ENCODE results near the gene BBX. TPM values are rescaled to one million over a fixed set of nuclear protein-coding genes. Genes with fewer than 3 reads are reported as not detected.

BBX gene
- total RNA-seq, 1 donor from 2014 or later, result 39.5 TPM

DNA sequence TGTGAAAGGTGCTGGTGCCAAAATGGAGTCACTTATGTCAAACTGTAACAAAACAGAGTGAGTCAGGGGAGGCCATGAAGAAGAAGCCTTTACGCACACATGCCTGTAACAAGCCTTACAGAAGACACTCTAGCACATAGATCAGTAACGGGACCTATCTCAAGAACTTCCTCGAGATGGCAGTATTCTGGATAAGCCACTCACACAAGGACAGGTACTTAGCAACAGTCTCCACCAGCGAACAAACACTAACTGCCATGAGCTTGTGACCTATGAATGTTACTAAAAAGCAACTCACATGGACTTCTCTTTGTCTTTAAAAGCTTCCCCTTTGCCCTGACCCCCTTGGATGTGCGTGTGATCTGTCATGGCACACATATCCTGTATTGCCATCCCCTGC lies 332.9 kb downstream of the BBX start:
- Histone ChIP-seq H3K9me3 (no peaks in the 10 kb centered on the region), H3K27me3 (no peaks in the 10 kb centered on the region), H3K27ac (no peak overlapping the region), H3K36me3 (no peaks in the 10 kb centered on the region), H3K4me3 (no peak overlapping the region), H3K4me1 (no peaks in the 10 kb centered on the region)
- intact Hi-C loops (cut with DNase I), result no loop called here
- no peak for DNase-seq (ENCODE audit: extremely low spot score in 2 of 2)
- no peak for TF ChIP-seq POLR2A (IDR thresholded peaks at IDR 0.05)
- TF ChIP-seq POLR2AphosphoS5 (IDR thresholded peaks at IDR 0.05; ENCODE audit: insufficient read depth in 1 of 2, low read depth in 1 of 2), result no peak
- no peak for TF ChIP-seq CTCF (IDR thresholded peaks at IDR 0.05)

GRCh38 chr3:107857854-107858253 lies 335.1 kb downstream of the BBX start:
- no peaks in the 10 kb centered on the region for H3K4me1 ChIP-seq
- no peak overlapping the region for H3K27ac ChIP-seq
- TF ChIP-seq POLR2AphosphoS5 (IDR thresholded peaks at IDR 0.05; ENCODE audit: insufficient read depth in 1 of 2, low read depth in 1 of 2) (no peak), POLR2A (IDR thresholded peaks at IDR 0.05) (no peak), CTCF (IDR thresholded peaks at IDR 0.05) (no peak)
- H3K36me3 ChIP-seq, result no peaks in the 10 kb centered on the region
- H3K4me3 ChIP-seq, result no peak overlapping the region
- DNase-seq (ENCODE audit: extremely low spot score in 2 of 2), result no peak
- intact Hi-C loops (cut with DNase I), result no loop called here
- H3K9me3 ChIP-seq, result no peaks in the 10 kb centered on the region
- no peaks in the 10 kb centered on the region for H3K27me3 ChIP-seq

DNA sequence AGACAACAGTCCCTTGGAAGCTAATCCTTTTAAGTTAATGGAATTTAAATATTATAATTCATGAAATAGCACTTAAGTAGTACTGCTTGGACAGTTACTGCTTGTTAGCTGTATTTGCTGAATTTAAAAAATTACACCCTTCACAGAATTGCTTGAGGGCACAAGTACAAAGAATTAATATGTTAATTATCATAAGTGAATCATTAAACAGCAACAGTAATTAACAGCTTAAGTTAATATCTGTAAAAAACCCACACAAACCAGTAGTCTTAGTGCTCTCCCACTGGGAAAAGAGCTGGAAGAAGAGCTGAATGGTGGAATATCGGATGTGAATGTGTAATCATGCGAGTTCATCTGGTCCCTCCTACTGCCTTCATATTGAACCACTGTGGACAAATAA lies 336.1 kb downstream of the BBX start:
- Histone ChIP-seq H3K4me1 (no peaks in the 10 kb centered on the region), H3K27me3 (no peaks in the 10 kb centered on the region), H3K36me3 (no peaks in the 10 kb centered on the region), H3K9me3 (no peaks in the 10 kb centered on the region), H3K27ac (no peak overlapping the region), H3K4me3 (no peak overlapping the region)
- intact Hi-C loops (cut with DNase I), result no loop called here
- TF ChIP-seq CTCF (IDR thresholded peaks at IDR 0.05) (no peak), POLR2A (IDR thresholded peaks at IDR 0.05) (no peak)
- no peak for DNase-seq (ENCODE audit: extremely low spot score in 2 of 2)

Other genes starting within 250 kb of the BBX start
- gene CCDC54, start 145.5 kb upstream of the BBX start, total RNA-seq, result not detected

Data from vagina (tissue), 2 donors.